OCI-M1 (cell line): ENCODE data around the gene CACNA1I.

Source experiments
- DNase-seq: peaks from one replicate; lab custom pipeline; 2025; lab: John Stamatoyannopoulos, UW

CACNA1I gene

GRCh38 chr22:39625569-39626537 lies 55.3 kb downstream of the CACNA1I start:
- peak; percentile 27 for DNase-seq

- DNase-seq = no peak
Observed at GRCh38 chr22:39627208-39627607, 56.7 kb downstream of the CACNA1I start.

- DNase-seq = no peak
Observed at GRCh38 chr22:39627865-39628562, 57.5 kb downstream of the CACNA1I start.

- no peak for DNase-seq
Observed at GRCh38 chr22:39628563-39629080, 58.1 kb downstream of the CACNA1I start.

- no peak for DNase-seq
Observed at GRCh38 chr22:39629851-39630250, 59.3 kb downstream of the CACNA1I start.

GRCh38 chr22:39630721-39631120 lies 60.2 kb downstream of the CACNA1I start:
- DNase-seq = no peak

- no peak for DNase-seq
Observed at GRCh38 chr22:39631381-39632286, 61.1 kb downstream of the CACNA1I start.

- peak; percentile 23 for DNase-seq
Observed at GRCh38 chr22:39634530-39635405, 64.2 kb downstream of the CACNA1I start.

GRCh38 chr22:39635719-39636118 lies 65.2 kb downstream of the CACNA1I start:
- no peak for DNase-seq

GRCh38 chr22:39638958-39639357 lies 68.4 kb downstream of the CACNA1I start:
- no peak for DNase-seq

- no peak for DNase-seq
Observed at GRCh38 chr22:39641660-39642310, 71.2 kb downstream of the CACNA1I start.

GRCh38 chr22:39643311-39644083 lies 72.9 kb downstream of the CACNA1I start:
- DNase-seq = no peak

GRCh38 chr22:39645532-39645931 lies 75.0 kb downstream of the CACNA1I start:
- no peak for DNase-seq

- DNase-seq = no peak
Observed at GRCh38 chr22:39646398-39647063, 76.0 kb downstream of the CACNA1I start.

GRCh38 chr22:39647836-39648629 lies 77.5 kb downstream of the CACNA1I start:
- DNase-seq = no peak

GRCh38 chr22:39648630-39648950 lies 78.0 kb downstream of the CACNA1I start:
- no peak for DNase-seq

GRCh38 chr22:39649500-39650089 lies 79.0 kb downstream of the CACNA1I start:
- no peak for DNase-seq
